Gastrocnemius medialis (tissue), 4 donors: Measurements from ENCODE around the gene ADGRV1.

ENCODE experiments used
- POLR2A ChIP-seq, 2 donors: fragments of 450-650 bp; IDR thresholded peaks; one replicate each; pipeline ENCODE4 v1.6.1; 2017; ENCODE audit warnings: antibody characterized with exemption in 2 of 2, mild to moderate bottlenecking in 2 of 2, moderate library complexity in 2 of 2
- TF ChIP-seq, protein P1 (sequence below), 5 experiments: fragments of 450-650 bp in 3 of 5; fragments of 200-600 bp in 2 of 5; sonication (generic) in 2 of 5; IDR thresholded peaks in 4 of 5; conservative IDR thresholded peaks in 1 of 5; 1 replicate in 4 of 5; 2 replicates in 1 of 5; pipeline ENCODE4 v1.5.1; 2016 to 2019; ENCODE audit warnings: antibody characterized with exemption in 5 of 5, mild to moderate bottlenecking in 3 of 5, moderate library complexity in 3 of 5

DNA sequence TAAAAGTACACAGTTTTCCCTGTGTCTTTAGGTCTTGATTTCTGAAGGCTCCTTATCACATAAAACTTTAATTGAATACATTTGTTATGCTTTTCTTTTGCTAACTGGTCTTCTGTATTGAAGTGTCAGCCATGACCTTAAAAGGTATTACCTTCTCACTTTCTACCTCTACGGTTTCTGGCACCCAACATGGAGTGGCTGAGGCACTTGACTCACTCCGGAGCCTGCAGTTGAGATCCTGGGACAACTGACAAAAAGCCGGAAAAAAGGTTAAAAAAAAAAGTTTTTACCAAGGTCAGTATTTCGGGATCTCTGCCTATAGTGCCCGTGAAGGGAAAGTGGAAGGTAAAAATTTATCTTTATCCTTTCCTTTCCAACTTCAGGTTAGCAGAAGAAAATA is 627.5 kb downstream of the ADGRV1 start:
- TF ChIP-seq, protein P1, sequence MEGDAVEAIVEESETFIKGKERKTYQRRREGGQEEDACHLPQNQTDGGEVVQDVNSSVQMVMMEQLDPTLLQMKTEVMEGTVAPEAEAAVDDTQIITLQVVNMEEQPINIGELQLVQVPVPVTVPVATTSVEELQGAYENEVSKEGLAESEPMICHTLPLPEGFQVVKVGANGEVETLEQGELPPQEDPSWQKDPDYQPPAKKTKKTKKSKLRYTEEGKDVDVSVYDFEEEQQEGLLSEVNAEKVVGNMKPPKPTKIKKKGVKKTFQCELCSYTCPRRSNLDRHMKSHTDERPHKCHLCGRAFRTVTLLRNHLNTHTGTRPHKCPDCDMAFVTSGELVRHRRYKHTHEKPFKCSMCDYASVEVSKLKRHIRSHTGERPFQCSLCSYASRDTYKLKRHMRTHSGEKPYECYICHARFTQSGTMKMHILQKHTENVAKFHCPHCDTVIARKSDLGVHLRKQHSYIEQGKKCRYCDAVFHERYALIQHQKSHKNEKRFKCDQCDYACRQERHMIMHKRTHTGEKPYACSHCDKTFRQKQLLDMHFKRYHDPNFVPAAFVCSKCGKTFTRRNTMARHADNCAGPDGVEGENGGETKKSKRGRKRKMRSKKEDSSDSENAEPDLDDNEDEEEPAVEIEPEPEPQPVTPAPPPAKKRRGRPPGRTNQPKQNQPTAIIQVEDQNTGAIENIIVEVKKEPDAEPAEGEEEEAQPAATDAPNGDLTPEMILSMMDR (IDR thresholded peaks at IDR 0.05 in 4 of 5, conservative IDR thresholded peaks at IDR 0.05 in 1 of 5) = no peak
- TF ChIP-seq POLR2A (IDR thresholded peaks at IDR 0.05) = no peak
